Esophagus squamous epithelium (tissue), 4 donors: ENCODE data around the gene MICAL3.

Experiments used
- POLR2A ChIP-seq, 4 donors: fragments of 450-650 bp; IDR thresholded peaks; one replicate each; pipeline ENCODE4 v1.6.1; 2017; ENCODE audit warnings: antibody characterized with exemption in 4 of 4, mild to moderate bottlenecking in 4 of 4, moderate library complexity in 3 of 4
- TF ChIP-seq, protein P1 (sequence below), 6 experiments: fragments of 450-650 bp in 4 of 6; fragments of 200-600 bp in 2 of 6; sonication (generic) in 2 of 6; IDR thresholded peaks; one replicate each; pipeline ENCODE4 v1.5.1; 2016 to 2019; ENCODE audit warnings: antibody characterized with exemption in 6 of 6, mild to moderate bottlenecking in 4 of 6, moderate library complexity in 4 of 6

DNA sequence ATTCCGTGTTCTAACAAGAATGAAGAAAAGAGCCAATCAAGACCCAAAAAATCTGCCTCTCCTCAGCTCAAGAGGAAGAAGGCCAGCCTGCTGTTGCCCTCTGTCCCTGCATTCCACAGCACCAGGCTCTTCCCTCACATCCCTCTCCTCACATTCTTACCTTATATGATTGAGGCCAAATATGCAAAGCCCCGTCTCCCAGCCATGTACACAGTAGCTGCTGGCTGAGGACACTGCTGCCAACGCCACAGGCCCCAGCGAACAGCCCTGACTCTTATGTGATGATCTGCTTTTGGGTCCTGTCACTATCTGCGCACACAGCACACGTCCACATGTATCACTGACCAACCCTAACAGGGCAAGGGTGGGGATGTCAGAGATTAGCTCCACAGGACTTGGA, 60.2 kb downstream of the MICAL3 start:
- TF ChIP-seq, protein P1, sequence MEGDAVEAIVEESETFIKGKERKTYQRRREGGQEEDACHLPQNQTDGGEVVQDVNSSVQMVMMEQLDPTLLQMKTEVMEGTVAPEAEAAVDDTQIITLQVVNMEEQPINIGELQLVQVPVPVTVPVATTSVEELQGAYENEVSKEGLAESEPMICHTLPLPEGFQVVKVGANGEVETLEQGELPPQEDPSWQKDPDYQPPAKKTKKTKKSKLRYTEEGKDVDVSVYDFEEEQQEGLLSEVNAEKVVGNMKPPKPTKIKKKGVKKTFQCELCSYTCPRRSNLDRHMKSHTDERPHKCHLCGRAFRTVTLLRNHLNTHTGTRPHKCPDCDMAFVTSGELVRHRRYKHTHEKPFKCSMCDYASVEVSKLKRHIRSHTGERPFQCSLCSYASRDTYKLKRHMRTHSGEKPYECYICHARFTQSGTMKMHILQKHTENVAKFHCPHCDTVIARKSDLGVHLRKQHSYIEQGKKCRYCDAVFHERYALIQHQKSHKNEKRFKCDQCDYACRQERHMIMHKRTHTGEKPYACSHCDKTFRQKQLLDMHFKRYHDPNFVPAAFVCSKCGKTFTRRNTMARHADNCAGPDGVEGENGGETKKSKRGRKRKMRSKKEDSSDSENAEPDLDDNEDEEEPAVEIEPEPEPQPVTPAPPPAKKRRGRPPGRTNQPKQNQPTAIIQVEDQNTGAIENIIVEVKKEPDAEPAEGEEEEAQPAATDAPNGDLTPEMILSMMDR (IDR thresholded peaks at IDR 0.05), result no peak
- no peak for TF ChIP-seq POLR2A (IDR thresholded peaks at IDR 0.05)
